Measurements from ENCODE around the gene RCVRN. TPM values are rescaled to one million over a fixed set of nuclear protein-coding genes. Genes with fewer than 3 reads are reported as not detected.
A peak's percentile ranks its signal among the peaks of the same experiment; 100 is the strongest.

RCVRN gene
- 0.45 TPM for polyA plus RNA-seq (2013, experiment 1 of 2; ENCODE audit: insufficient read length)
- polyA plus RNA-seq (2013, experiment 2 of 2; ENCODE audit: insufficient read length) = 0.51 TPM

- no peak for DNase-seq
Measured at GRCh38 chr17:9905078-9905415, at the start of gene RCVRN. RCVRN (minus strand) TSS chr17:9905271; CDS start chr17:9905180, 91 bp downstream.

- no peak for DNase-seq
Measured at GRCh38 chr17:9953492-9953891, 48.4 kb upstream of the RCVRN start.

DNA sequence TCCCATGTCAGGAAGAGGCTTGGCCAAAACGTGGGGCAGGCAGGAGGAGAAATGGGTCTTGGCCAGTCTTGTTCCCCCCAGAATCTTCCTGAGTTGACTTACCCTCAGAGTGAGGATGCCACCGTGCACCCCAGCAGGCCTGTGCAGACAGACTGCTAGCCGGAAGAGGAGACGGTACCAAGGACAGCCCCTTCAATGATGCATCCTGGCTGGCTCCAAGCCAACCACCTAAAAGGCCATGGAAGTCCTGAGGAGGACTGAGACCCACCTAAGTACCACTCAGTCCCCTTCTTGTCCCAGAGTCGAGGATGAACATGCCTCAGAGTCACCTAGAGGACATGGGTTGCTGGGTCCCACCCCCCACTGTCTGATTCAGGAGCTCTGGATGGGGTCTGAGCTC is 46.7 kb upstream of the RCVRN start:
- no peak for DNase-seq

GRCh38 chr17:9948928-9949327 is 43.9 kb upstream of the RCVRN start:
- DNase-seq = no peak

- no peak for DNase-seq
Measured at GRCh38 chr17:9944704-9945103, 39.6 kb upstream of the RCVRN start.

DNA sequence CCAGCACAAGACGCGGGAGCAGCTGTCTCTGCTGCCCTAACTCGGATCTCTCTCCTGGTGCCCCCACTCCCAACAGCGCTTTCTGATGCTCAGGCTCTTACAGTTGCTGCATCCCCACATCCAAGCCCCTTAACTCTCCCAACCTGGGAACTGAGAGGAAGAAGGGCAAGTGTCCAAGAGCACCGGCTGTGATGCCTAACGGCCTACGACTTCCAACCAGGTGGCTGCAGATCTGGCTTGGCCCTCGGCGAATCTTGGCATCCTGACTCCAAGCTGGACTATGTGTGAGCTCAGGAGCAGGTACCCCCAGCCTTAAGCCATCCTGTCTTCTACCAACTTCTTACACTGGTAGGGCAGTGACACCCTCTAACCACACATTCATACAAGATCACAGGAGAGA is 38.3 kb upstream of the RCVRN start:
- no peak for DNase-seq

DNA sequence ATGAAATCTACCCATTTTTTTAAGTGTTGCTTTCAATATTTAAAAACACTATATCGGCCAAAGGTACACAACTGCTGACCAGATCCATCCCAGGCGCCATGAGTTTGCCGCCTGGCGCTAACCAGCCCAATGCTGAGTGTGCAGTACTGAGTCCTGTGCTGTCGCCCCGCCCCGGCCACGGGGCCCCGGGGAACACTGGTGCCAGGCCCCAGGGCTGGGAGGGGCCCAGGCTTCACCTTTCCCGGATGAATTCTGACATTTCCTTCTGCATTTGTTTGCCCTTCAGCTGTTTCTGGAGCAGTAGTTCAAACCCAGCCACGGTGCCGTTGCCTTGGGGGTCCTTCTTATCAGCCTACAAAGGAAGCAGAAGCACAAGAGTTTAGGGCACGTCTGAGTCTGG is 37.8 kb upstream of the RCVRN start:
- DNase-seq = no peak

DNA sequence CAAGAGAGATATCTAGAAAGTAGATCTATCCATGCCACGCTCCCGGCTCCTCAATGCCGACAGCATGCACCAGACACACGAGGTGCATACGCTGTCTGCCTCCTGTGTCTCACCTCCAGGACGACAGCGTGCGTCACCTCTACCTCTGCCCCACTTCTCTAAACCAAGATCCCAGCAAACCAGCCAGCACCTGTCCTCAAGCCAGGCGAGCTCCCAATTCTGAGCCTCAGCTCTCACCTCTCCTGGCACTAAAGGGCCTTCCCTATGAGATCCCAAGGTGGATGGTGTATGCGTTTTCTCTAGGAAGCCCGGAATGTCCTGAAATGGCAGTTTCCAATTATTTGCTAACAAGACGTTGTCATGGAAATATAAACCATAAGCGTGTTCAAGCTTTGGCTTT is 36.2 kb upstream of the RCVRN start:
- DNase-seq = no peak

- no peak for DNase-seq
Measured at GRCh38 chr17:9940841-9941240, 35.8 kb upstream of the RCVRN start.

DNA sequence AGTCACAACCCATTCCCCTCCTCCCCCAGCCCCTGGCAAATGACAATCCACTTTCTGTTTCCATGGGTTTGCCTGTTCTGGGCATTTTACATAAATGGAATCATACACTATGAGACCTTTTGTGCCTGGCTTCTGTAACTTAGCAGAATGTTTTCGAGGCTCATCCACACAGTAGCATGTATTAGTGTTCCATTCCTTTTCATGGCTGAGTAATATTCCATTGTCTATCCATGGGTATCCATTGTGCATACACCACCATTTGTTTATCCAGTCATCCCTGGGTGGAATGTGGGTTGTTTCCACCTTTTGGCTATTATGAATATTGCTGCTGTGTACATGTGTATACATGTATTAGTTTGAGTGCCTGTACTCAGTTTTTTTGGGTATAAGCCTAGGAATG is 33.7 kb upstream of the RCVRN start:
- no peak for DNase-seq

- peak; percentile 19 for DNase-seq
Measured at GRCh38 chr17:9937901-9938300, 32.8 kb upstream of the RCVRN start.

- DNase-seq = peak; percentile 86
Measured at GRCh38 chr17:9937241-9937761, 32.2 kb upstream of the RCVRN start.

GRCh38 chr17:9936095-9936494 is 31.0 kb upstream of the RCVRN start:
- no peak for DNase-seq

DNA sequence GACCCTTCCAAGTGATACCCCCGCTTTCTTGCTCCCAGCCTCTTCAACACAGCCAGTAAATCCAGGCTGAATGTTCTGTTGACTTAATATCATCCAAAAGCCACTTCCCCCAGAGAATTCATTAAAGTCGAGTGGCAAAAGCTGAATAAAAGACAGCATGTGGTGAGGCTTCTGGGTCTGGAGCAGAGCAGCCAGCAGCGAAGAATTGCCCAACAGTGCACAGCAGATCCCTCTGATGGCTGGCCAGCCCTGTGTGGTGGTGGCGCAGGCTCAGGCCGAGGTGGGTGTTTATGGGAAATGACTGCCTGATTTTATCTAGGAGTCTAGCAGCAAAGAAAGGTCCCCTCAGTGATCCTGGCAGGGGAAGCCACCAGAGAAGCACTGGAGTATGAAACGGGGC is 30.3 kb upstream of the RCVRN start:
- peak; percentile 35 for DNase-seq

DNA sequence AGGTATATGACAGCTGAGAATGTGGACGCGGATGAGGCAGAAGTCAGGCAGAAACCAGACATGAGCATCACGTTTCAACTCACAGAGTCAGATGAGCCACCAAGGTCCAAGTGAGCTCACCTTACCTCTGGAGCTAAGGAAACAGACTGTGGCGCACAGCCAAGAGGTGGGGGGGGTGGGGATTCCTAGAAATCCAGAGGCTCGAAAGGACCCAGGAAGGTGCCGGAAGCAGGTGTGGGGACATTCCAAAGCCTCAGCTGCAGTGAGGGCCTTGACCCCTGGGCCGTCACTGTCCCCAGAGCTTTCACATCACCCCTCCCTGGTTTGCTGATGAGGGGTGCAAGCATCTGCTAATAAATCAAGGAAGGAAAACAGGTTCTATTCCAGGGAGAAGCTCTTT is 29.3 kb upstream of the RCVRN start:
- DNase-seq = no peak

DNA sequence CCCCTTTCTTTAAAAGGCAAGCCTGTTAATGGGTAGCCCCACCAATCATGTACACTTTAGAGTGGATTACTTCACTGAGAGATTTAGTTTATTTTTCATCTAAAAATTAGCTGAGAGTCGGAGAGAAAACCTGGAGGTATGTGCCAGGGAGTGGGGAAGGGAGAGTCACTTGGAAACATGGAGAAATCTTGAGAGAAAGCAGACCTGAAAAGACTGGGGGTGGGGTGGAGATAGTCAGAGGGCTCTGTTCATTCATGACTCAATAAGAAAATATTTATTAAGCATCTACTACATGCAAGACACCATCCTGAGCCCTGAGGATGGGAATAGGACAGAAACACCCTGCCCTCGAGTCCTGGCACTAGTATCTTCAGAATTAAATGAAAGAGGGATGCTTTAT is 27.4 kb upstream of the RCVRN start:
- DNase-seq = peak; percentile 66

DNA sequence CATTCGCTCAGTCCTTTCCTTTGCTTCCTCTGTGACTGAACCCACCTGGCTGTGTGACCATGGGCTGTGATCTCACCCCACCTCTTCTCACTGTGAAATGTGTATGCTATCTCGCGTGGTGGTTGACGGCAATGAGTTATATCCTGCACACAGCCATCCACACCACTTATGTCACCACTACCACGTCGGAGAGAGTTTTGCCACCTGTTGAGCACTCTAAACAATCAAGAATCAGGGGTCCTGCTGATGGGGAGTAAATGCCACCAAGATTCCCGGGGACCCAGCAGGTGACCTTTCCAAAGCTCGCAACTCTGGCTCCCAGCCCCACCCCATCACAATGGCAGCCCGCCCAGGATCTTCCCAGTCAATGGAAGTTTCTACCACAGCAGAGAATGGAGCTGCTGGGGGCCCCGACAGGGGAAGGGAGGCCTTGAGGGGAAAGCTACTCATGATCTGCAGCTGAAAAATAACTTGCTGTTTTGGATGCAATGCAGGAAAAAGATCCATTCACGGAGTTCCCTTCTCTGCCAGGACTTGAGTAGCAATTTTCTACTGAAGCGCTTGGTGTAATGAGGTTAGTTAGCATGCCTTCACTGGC is 26.2 kb upstream of the RCVRN start:
- no peak for DNase-seq

DNA sequence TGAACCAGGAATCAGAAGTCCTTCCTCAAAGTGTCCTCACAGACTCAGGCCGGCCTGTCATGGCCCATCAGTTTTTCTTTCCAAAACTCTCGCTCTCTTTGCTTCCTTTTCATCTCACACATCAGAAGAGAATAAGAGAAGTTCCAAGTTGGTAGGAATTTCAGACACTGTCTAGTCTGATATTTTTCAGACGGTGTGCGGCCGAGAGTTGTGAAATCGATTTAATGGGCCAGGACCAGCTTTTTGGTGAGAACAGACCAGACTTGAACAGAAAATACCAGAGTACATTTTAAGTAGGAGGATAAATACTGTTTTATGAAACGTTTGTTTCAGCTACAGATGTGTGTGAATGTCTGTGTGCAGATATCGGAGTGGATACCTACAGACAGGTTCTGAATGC is 24.8 kb upstream of the RCVRN start:
- peak; percentile 46 for DNase-seq

GRCh38 chr17:9928601-9929333 is 23.7 kb upstream of the RCVRN start:
- peak; percentile 92 for DNase-seq

DNA sequence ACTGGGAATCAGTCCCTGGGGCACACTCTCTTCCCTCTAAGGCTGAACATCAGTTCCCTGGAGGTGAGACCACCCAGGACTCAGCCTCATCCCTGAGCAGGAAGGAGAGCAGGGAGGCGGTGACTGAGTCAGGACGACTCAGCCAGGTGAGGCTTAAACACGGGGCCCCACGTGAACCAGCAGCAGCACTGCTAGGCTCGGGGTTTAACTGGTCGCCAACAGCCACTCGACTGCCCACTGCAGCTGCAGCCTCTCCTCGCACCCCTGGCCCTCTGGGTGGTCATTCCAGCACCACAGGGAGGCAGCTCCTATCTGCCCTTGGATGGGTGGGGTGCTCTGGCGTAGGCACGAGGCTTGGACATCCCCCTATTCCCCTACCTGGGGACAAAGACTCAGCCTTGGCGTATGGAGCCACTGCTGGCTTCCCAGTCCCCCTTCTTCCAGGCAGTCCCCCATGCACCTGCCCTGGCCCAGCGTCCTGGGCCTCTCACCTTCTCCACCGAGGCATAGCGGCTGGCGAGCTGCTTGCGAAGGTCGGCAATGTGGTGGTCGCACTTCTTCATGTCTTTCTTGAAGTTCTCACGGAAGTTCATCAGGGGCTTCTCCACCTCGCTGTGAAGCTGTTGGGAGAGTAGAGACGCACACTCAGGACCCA is 21.2 kb upstream of the RCVRN start:
- DNase-seq = no peak

GRCh38 chr17:9925457-9925856 is 20.4 kb upstream of the RCVRN start:
- no peak for DNase-seq

GRCh38 chr17:9924735-9925191 is 19.7 kb upstream of the RCVRN start:
- peak; percentile 73 for DNase-seq

DNA sequence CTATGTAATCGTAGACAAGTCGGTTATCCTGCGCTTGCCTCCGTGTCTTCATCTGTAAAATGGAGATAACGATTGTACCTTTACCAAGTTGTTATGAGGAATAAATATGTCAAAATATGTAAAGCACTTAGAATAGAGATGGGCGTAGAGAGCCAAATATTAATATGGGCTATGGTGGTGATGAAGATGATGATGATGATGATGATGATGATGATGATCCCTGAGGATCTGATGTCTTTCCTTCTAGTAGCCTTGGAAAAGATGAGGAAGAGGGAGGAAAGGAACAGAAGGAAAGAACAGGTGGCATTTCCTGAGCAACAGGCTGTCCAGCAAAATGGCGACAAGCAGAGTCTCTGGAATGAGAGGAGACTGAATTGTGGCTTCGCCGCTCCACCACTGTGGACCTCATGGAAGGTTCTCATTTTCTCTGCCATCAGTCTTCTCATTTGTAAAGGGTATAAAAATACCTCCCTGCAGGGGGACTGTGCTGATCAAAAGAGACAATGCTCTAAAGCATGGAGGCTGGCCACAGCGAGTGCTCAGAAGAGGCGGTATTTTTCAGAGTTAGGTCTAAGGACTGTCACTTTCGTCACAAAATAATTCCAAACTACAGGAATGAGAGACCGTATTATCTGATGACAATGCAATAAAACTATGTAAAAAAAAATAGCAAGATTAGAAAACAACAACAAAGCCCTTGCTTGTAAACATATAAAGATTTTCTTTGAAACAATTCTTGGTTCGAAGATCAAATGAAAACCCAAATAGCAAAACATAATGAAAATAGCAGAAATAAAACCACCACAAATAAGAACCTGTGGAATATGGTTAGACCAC is 17.2 kb upstream of the RCVRN start:
- DNase-seq = no peak

Data from fibroblast of skin of abdomen (primary cell).